ENCODE data around the gene GLB1L2.

The GLB1L2 gene

GRCh38 chr11:134380785-134381184, 49.0 kb downstream of the GLB1L2 start:
- no peak for TF ChIP-seq CTCF (IDR thresholded peaks at IDR 0.05)
- H3K27ac ChIP-seq = no peak overlapping the region
- H3K9me3 ChIP-seq = no peaks in the 10 kb centered on the region
- no peak overlapping the region for H3K4me3 ChIP-seq (ENCODE audit: low read depth in 1 of 2, low read length in 1 of 2)
- no peaks in the 10 kb centered on the region for H3K36me3 ChIP-seq
- H3K27me3 ChIP-seq = peaks cover 3% of the 10 kb centered on the region
- H3K4me1 ChIP-seq (ENCODE audit: control insufficient read depth in 1 of 2, insufficient read depth in 1 of 2, low read depth in 1 of 2, low read length in 1 of 2) = no peaks in the 10 kb centered on the region

- H3K27me3 ChIP-seq = peaks cover 18% of the 10 kb centered on the region
- no peaks in the 10 kb centered on the region for H3K36me3 ChIP-seq
- H3K4me3 ChIP-seq (ENCODE audit: low read depth in 1 of 2, low read length in 1 of 2) = no peak overlapping the region
- H3K9me3 ChIP-seq = no peaks in the 10 kb centered on the region
- TF ChIP-seq CTCF (IDR thresholded peaks at IDR 0.05) = no peak
- no peak overlapping the region for H3K27ac ChIP-seq
- H3K4me1 ChIP-seq (ENCODE audit: control insufficient read depth in 1 of 2, insufficient read depth in 1 of 2, low read depth in 1 of 2, low read length in 1 of 2) = no peaks in the 10 kb centered on the region
Measured at GRCh38 chr11:134382257-134382656, 50.5 kb downstream of the GLB1L2 start.

- no peak overlapping the region for H3K27ac ChIP-seq
- no peak for TF ChIP-seq CTCF (IDR thresholded peaks at IDR 0.05)
- H3K9me3 ChIP-seq = no peaks in the 10 kb centered on the region
- H3K4me3 ChIP-seq (ENCODE audit: low read depth in 1 of 2, low read length in 1 of 2) = no peak overlapping the region
- H3K27me3 ChIP-seq = peaks cover 19% of the 10 kb centered on the region
- no peaks in the 10 kb centered on the region for H3K4me1 ChIP-seq (ENCODE audit: control insufficient read depth in 1 of 2, insufficient read depth in 1 of 2, low read depth in 1 of 2, low read length in 1 of 2)
- no peaks in the 10 kb centered on the region for H3K36me3 ChIP-seq
Measured at GRCh38 chr11:134382830-134383229, 51.0 kb downstream of the GLB1L2 start.

GRCh38 chr11:134383576-134384221, 51.9 kb downstream of the GLB1L2 start:
- H3K27me3 ChIP-seq = peaks cover 19% of the 10 kb centered on the region
- H3K4me1 ChIP-seq (ENCODE audit: control insufficient read depth in 1 of 2, insufficient read depth in 1 of 2, low read depth in 1 of 2, low read length in 1 of 2) = no peaks in the 10 kb centered on the region
- H3K27ac ChIP-seq = no peak overlapping the region
- TF ChIP-seq CTCF (IDR thresholded peaks at IDR 0.05) = no peak
- no peaks in the 10 kb centered on the region for H3K36me3 ChIP-seq
- no peak overlapping the region for H3K4me3 ChIP-seq (ENCODE audit: low read depth in 1 of 2, low read length in 1 of 2)
- H3K9me3 ChIP-seq = no peaks in the 10 kb centered on the region

GRCh38 chr11:134384406-134384805, 52.6 kb downstream of the GLB1L2 start:
- no peak overlapping the region for H3K4me3 ChIP-seq (ENCODE audit: low read depth in 1 of 2, low read length in 1 of 2)
- peaks cover 19% of the 10 kb centered on the region for H3K27me3 ChIP-seq
- no peak overlapping the region for H3K27ac ChIP-seq
- no peaks in the 10 kb centered on the region for H3K9me3 ChIP-seq
- H3K36me3 ChIP-seq = no peaks in the 10 kb centered on the region
- TF ChIP-seq CTCF (IDR thresholded peaks at IDR 0.05) = no peak
- H3K4me1 ChIP-seq (ENCODE audit: control insufficient read depth in 1 of 2, insufficient read depth in 1 of 2, low read depth in 1 of 2, low read length in 1 of 2) = no peaks in the 10 kb centered on the region

Measured in neutrophil (primary cell).